ENCODE data around the gene NRARP. TPM values are rescaled to one million over a fixed set of nuclear protein-coding genes. Genes with fewer than 3 reads are reported as not detected.

The NRARP gene
- total RNA-seq, 1 donor from 2014 or later, result 5.1 TPM

GRCh38 chr9:137303151-137303892 is 1.3 kb upstream of the NRARP start:
- Histone ChIP-seq H3K4me3 (peak overlapping the region; percentile 80), H3K27me3 (ENCODE audit: low read depth) (peaks cover 57% of the 10 kb centered on the region), H3K36me3 (no peaks in the 10 kb centered on the region), H3K27ac (replicated peaks) (peak overlapping the region; percentile 91), H3K4me1 (peaks cover 84% of the 10 kb centered on the region), H3K9me3 (replicated peaks) (no peaks in the 10 kb centered on the region)
- TF ChIP-seq CTCF (IDR thresholded peaks at IDR 0.05; ENCODE audit: borderline replicate concordance), result no peak
- intact Hi-C loops (cut with micrococcal nuclease), result no loop called here
- peak; percentile 15 for DNase-seq

DNA sequence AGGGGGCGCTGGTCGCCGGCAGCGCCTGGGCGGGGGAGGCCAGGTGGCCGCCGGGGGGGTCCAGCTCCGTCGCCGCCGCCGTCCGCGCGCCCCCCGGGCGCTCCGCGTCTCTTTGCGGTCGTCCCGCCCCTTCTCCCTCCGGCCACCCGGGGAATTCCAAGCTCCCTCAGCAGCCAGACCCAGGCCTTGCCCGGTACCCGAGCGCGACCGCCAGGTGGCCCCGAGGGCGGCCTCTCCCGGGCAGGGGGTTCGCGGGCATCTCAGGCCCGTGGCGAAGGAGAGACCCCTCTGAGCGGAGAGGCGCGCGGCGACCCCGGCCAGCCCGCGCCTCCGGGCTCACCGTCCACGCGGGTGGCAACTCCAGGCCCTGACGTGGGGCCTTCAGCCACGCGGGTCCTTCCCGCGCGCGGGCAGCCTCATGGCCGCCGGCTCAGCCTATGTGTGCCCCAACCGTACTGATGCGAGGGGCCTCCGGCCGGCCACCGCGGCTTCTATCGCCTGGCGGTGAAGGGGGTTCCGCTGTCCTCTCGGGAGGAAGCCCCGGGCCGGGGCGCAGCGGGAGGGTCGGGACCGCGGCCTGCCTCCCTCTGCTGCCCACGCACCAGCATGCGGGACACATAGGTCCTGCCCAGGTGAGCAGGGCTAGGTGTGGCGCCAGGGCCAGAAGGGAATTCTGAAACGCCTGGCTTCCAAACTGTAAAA is 529 bp upstream of the NRARP start:
- peak overlapping the region; percentile 80 for H3K4me3 ChIP-seq
- intact Hi-C loops (cut with micrococcal nuclease), result no loop called here
- peak; percentile 66 for TF ChIP-seq CTCF (IDR thresholded peaks at IDR 0.05; ENCODE audit: borderline replicate concordance)
- peak overlapping the region; percentile 91 for H3K27ac ChIP-seq (replicated peaks)
- H3K9me3 ChIP-seq (replicated peaks), result no peaks in the 10 kb centered on the region
- H3K36me3 ChIP-seq, result no peaks in the 10 kb centered on the region
- peaks cover 90% of the 10 kb centered on the region for H3K4me1 ChIP-seq
- DNase-seq, result peak; percentile 18
- peaks cover 57% of the 10 kb centered on the region for H3K27me3 ChIP-seq (ENCODE audit: low read depth)

GRCh38 chr9:137301081-137301947 is 757 bp downstream of the NRARP start:
- Histone ChIP-seq H3K4me1 (peaks cover 90% of the 10 kb centered on the region), H3K9me3 (replicated peaks) (no peaks in the 10 kb centered on the region), H3K36me3 (no peaks in the 10 kb centered on the region), H3K27ac (replicated peaks) (peak overlapping the region; percentile 92), H3K4me3 (peak overlapping the region; percentile 80), H3K27me3 (ENCODE audit: low read depth) (peaks cover 55% of the 10 kb centered on the region)
- intact Hi-C loops (cut with micrococcal nuclease), result no loop called here
- TF ChIP-seq CTCF (IDR thresholded peaks at IDR 0.05; ENCODE audit: borderline replicate concordance), result peak; percentile 45
- peak; percentile 34 for DNase-seq

- Histone ChIP-seq H3K4me3 (peak overlapping the region; percentile 80), H3K9me3 (replicated peaks) (no peaks in the 10 kb centered on the region), H3K27me3 (ENCODE audit: low read depth) (peaks cover 55% of the 10 kb centered on the region), H3K36me3 (no peaks in the 10 kb centered on the region), H3K27ac (replicated peaks) (peak overlapping the region; percentile 92), H3K4me1 (peaks cover 88% of the 10 kb centered on the region)
- peak; percentile 21 for DNase-seq
- TF ChIP-seq CTCF (IDR thresholded peaks at IDR 0.05; ENCODE audit: borderline replicate concordance), result no peak
- intact Hi-C loops (cut with micrococcal nuclease), result no loop called here
These were observed 1.4 kb downstream of the NRARP start for GRCh38 chr9:137300567-137301080.

- H3K36me3 ChIP-seq, result no peaks in the 10 kb centered on the region
- peaks cover 53% of the 10 kb centered on the region for H3K27me3 ChIP-seq (ENCODE audit: low read depth)
- TF ChIP-seq CTCF (IDR thresholded peaks at IDR 0.05; ENCODE audit: borderline replicate concordance), result no peak
- peaks cover 85% of the 10 kb centered on the region for H3K4me1 ChIP-seq
- peak overlapping the region; percentile 92 for H3K27ac ChIP-seq (replicated peaks)
- H3K9me3 ChIP-seq (replicated peaks), result no peaks in the 10 kb centered on the region
- peak overlapping the region; percentile 80 for H3K4me3 ChIP-seq
- DNase-seq, result peak; percentile 23
- intact Hi-C loops (cut with micrococcal nuclease), result loop anchor here (5.0 kb wide), 1 partner anchor 107 kb away; no protein-coding TSS in a partner anchor
These were observed 2.1 kb downstream of the NRARP start for GRCh38 chr9:137299938-137300337.
